ENCODE results near the gene MRRF.

GRCh38 chr9:122356627-122357026 lies 91.9 kb downstream of the MRRF start:
- TF ChIP-seq POLR2A (IDR thresholded peaks at IDR 0.05) (no peak), CTCF (IDR thresholded peaks at IDR 0.05 in 4 of 5, conservative IDR thresholded peaks at IDR 0.05 in 1 of 5) (no peak)
